ENCODE data around the gene RABGAP1L.

Gene RABGAP1L

GRCh38 chr1:174957829-174958228 is 798.5 kb downstream of the RABGAP1L start:
- Histone ChIP-seq H3K4me3 (ENCODE audit: extremely low read depth, insufficient read depth, low read length, poor library complexity, severe bottlenecking) (no peak overlapping the region), H3K27ac (ENCODE audit: low read depth, low read length, severe bottlenecking) (no peak overlapping the region), H3K36me3 (ENCODE audit: control insufficient read depth, insufficient read depth, low read length) (no peaks in the 10 kb centered on the region), H3K9me3 (ENCODE audit: control insufficient read depth, low read length) (no peaks in the 10 kb centered on the region), H3K4me1 (ENCODE audit: control insufficient read depth, insufficient read depth, low read length, poor library complexity, severe bottlenecking) (no peaks in the 10 kb centered on the region)

GRCh38 chr1:174958396-174958795 is 799.1 kb downstream of the RABGAP1L start:
- no peaks in the 10 kb centered on the region for H3K9me3 ChIP-seq (ENCODE audit: control insufficient read depth, low read length)
- no peak overlapping the region for H3K4me3 ChIP-seq (ENCODE audit: extremely low read depth, insufficient read depth, low read length, poor library complexity, severe bottlenecking)
- H3K4me1 ChIP-seq (ENCODE audit: control insufficient read depth, insufficient read depth, low read length, poor library complexity, severe bottlenecking) = no peaks in the 10 kb centered on the region
- no peak overlapping the region for H3K27ac ChIP-seq (ENCODE audit: low read depth, low read length, severe bottlenecking)
- H3K36me3 ChIP-seq (ENCODE audit: control insufficient read depth, insufficient read depth, low read length) = no peaks in the 10 kb centered on the region
- WGBS, 2 experiments (ENCODE audit: insufficient coverage in 2 of 2) = 80 to 100% methylated on average over 1 of the region's 1 CpG

- H3K36me3 ChIP-seq (ENCODE audit: control insufficient read depth, insufficient read depth, low read length) = no peaks in the 10 kb centered on the region
- H3K27ac ChIP-seq (ENCODE audit: low read depth, low read length, severe bottlenecking) = no peak overlapping the region
- no CpG with 5 or more reads among the region's 2 CpGs for WGBS, 2 experiments (ENCODE audit: insufficient coverage in 2 of 2)
Observed at GRCh38 chr1:174960362-174960761, 801.0 kb downstream of the RABGAP1L start.

GRCh38 chr1:174963529-174964125 is 804.3 kb downstream of the RABGAP1L start:
- Histone ChIP-seq H3K27ac (ENCODE audit: low read depth, low read length, severe bottlenecking) (no peak overlapping the region), H3K4me3 (ENCODE audit: extremely low read depth, insufficient read depth, low read length, poor library complexity, severe bottlenecking) (no peak overlapping the region), H3K4me1 (ENCODE audit: control insufficient read depth, insufficient read depth, low read length, poor library complexity, severe bottlenecking) (peaks cover 10% of the 10 kb centered on the region), H3K9me3 (ENCODE audit: control insufficient read depth, low read length) (no peaks in the 10 kb centered on the region), H3K36me3 (ENCODE audit: control insufficient read depth, insufficient read depth, low read length) (no peaks in the 10 kb centered on the region)
- 100% methylated on average over 1 of the region's 2 CpGs; no CpG with 5 or more reads in 1 of the 2 experiments for WGBS, 2 experiments (ENCODE audit: insufficient coverage in 2 of 2)

More at GRCh38 chr1:174960362-174960761, 801.0 kb downstream of the RABGAP1L start:
- Histone ChIP-seq H3K4me1 (ENCODE audit: control insufficient read depth, insufficient read depth, low read length, poor library complexity, severe bottlenecking) (peaks cover 6% of the 10 kb centered on the region), H3K9me3 (ENCODE audit: control insufficient read depth, low read length) (no peaks in the 10 kb centered on the region), H3K4me3 (ENCODE audit: extremely low read depth, insufficient read depth, low read length, poor library complexity, severe bottlenecking) (no peak overlapping the region)

- H3K4me1 ChIP-seq (ENCODE audit: control insufficient read depth, insufficient read depth, low read length, poor library complexity, severe bottlenecking) = peaks cover 10% of the 10 kb centered on the region
- no peaks in the 10 kb centered on the region for H3K9me3 ChIP-seq (ENCODE audit: control insufficient read depth, low read length)
- no peak overlapping the region for H3K4me3 ChIP-seq (ENCODE audit: extremely low read depth, insufficient read depth, low read length, poor library complexity, severe bottlenecking)
- no peaks in the 10 kb centered on the region for H3K36me3 ChIP-seq (ENCODE audit: control insufficient read depth, insufficient read depth, low read length)
- 59 to 69% methylated on average over 5 of the region's 6 CpGs for WGBS, 2 experiments (ENCODE audit: insufficient coverage in 2 of 2)
- H3K27ac ChIP-seq (ENCODE audit: low read depth, low read length, severe bottlenecking) = no peak overlapping the region
Observed at GRCh38 chr1:174964261-174964971, 805.1 kb downstream of the RABGAP1L start.

- H3K27ac ChIP-seq (ENCODE audit: low read depth, low read length, severe bottlenecking) = peak overlapping the region; percentile 4
- H3K36me3 ChIP-seq (ENCODE audit: control insufficient read depth, insufficient read depth, low read length) = no peaks in the 10 kb centered on the region
- 100% methylated on average over 1 of the region's 1 CpG for WGBS, 2 experiments (ENCODE audit: insufficient coverage in 2 of 2)
- H3K4me1 ChIP-seq (ENCODE audit: control insufficient read depth, insufficient read depth, low read length, poor library complexity, severe bottlenecking) = peaks cover 10% of the 10 kb centered on the region
- H3K4me3 ChIP-seq (ENCODE audit: extremely low read depth, insufficient read depth, low read length, poor library complexity, severe bottlenecking) = no peak overlapping the region
- H3K9me3 ChIP-seq (ENCODE audit: control insufficient read depth, low read length) = no peaks in the 10 kb centered on the region
Observed at GRCh38 chr1:174964972-174965361, 805.6 kb downstream of the RABGAP1L start.

- WGBS, 2 experiments (ENCODE audit: insufficient coverage in 2 of 2) = 39 to 48% methylated on average over 2 of the region's 3 CpGs
- Histone ChIP-seq H3K9me3 (ENCODE audit: control insufficient read depth, low read length) (no peaks in the 10 kb centered on the region), H3K4me1 (ENCODE audit: control insufficient read depth, insufficient read depth, low read length, poor library complexity, severe bottlenecking) (peaks cover 10% of the 10 kb centered on the region), H3K27ac (ENCODE audit: low read depth, low read length, severe bottlenecking) (peak overlapping the region; percentile 4), H3K36me3 (ENCODE audit: control insufficient read depth, insufficient read depth, low read length) (no peaks in the 10 kb centered on the region), H3K4me3 (ENCODE audit: extremely low read depth, insufficient read depth, low read length, poor library complexity, severe bottlenecking) (no peak overlapping the region)
Observed at GRCh38 chr1:174965362-174966007, 806.2 kb downstream of the RABGAP1L start.

- Histone ChIP-seq H3K9me3 (ENCODE audit: control insufficient read depth, low read length) (no peaks in the 10 kb centered on the region), H3K36me3 (ENCODE audit: control insufficient read depth, insufficient read depth, low read length) (no peaks in the 10 kb centered on the region), H3K27ac (ENCODE audit: low read depth, low read length, severe bottlenecking) (no peak overlapping the region), H3K4me3 (ENCODE audit: extremely low read depth, insufficient read depth, low read length, poor library complexity, severe bottlenecking) (no peak overlapping the region), H3K4me1 (ENCODE audit: control insufficient read depth, insufficient read depth, low read length, poor library complexity, severe bottlenecking) (peaks cover 10% of the 10 kb centered on the region)
- no CpG with 5 or more reads among the region's 1 CpG for WGBS, 2 experiments (ENCODE audit: insufficient coverage in 2 of 2)
Observed at GRCh38 chr1:174966008-174966572, 806.8 kb downstream of the RABGAP1L start.

GRCh38 chr1:174967845-174968705 is 808.8 kb downstream of the RABGAP1L start:
- Histone ChIP-seq H3K4me1 (ENCODE audit: control insufficient read depth, insufficient read depth, low read length, poor library complexity, severe bottlenecking) (peaks cover 10% of the 10 kb centered on the region), H3K9me3 (ENCODE audit: control insufficient read depth, low read length) (no peaks in the 10 kb centered on the region), H3K27ac (ENCODE audit: low read depth, low read length, severe bottlenecking) (no peak overlapping the region), H3K4me3 (ENCODE audit: extremely low read depth, insufficient read depth, low read length, poor library complexity, severe bottlenecking) (no peak overlapping the region), H3K36me3 (ENCODE audit: control insufficient read depth, insufficient read depth, low read length) (no peaks in the 10 kb centered on the region)
- WGBS, 2 experiments (ENCODE audit: insufficient coverage in 2 of 2) = 70 to 80% methylated on average over 1 to 2 of the region's 4 CpGs

- Histone ChIP-seq H3K36me3 (ENCODE audit: control insufficient read depth, insufficient read depth, low read length) (no peaks in the 10 kb centered on the region), H3K4me1 (ENCODE audit: control insufficient read depth, insufficient read depth, low read length, poor library complexity, severe bottlenecking) (peaks cover 10% of the 10 kb centered on the region), H3K4me3 (ENCODE audit: extremely low read depth, insufficient read depth, low read length, poor library complexity, severe bottlenecking) (no peak overlapping the region), H3K27ac (ENCODE audit: low read depth, low read length, severe bottlenecking) (no peak overlapping the region), H3K9me3 (ENCODE audit: control insufficient read depth, low read length) (no peaks in the 10 kb centered on the region)
- WGBS, 2 experiments (ENCODE audit: insufficient coverage in 2 of 2) = 94 to 98% methylated on average over 2 to 3 of the region's 5 CpGs
Observed at GRCh38 chr1:174968750-174969244, 809.5 kb downstream of the RABGAP1L start.
